SK-N-SH treated with all-trans-retinoic acid at 6 μM for 48 hours (cell line): ENCODE measurements around the gene PRKAR1B.

Experiments
- ARNTL ChIP-seq: fragments of 450-650 bp; formaldehyde crosslinking; IDR thresholded peaks from 2 replicates; pipeline ENCODE4 v1.5.0; 2020; ENCODE audit warnings: low read depth, mild to moderate bottlenecking, moderate library complexity, borderline replicate concordance
- BACH2 ChIP-seq: fragments of 250-450 bp; sonication (Bioruptor Pico); IDR thresholded peaks from 2 replicates; pipeline ENCODE4 v1.9.0; 2021; ENCODE audit warnings: mild to moderate bottlenecking, borderline replicate concordance
- CSRNP3 ChIP-seq: fragments of 250-450 bp; sonication (Bioruptor Pico); IDR thresholded peaks from 2 replicates; pipeline ENCODE4 v1.5.1; 2021; ENCODE audit warnings: mild to moderate bottlenecking, moderate library complexity
- GLIS3 ChIP-seq: fragments of 250-450 bp; sonication (Bioruptor Pico); IDR thresholded peaks from 2 replicates; pipeline ENCODE4 v1.5.0; 2020; ENCODE audit warnings: mild to moderate bottlenecking, moderate library complexity
- PATZ1 ChIP-seq: fragments of 250-450 bp; sonication (Bioruptor Pico); IDR thresholded peaks from 2 replicates; pipeline ENCODE4 v1.8.0; 2020; ENCODE audit warnings: mild to moderate bottlenecking, moderate library complexity, borderline replicate concordance
- POU6F1 ChIP-seq: fragments of 250-450 bp; sonication (Bioruptor Pico); IDR thresholded peaks from 2 replicates; pipeline ENCODE4 v1.8.0; 2021; ENCODE audit warnings: low read depth, mild to moderate bottlenecking, moderate library complexity, borderline replicate concordance
- RARB ChIP-seq: fragments of 250-450 bp; sonication (Bioruptor Pico); IDR thresholded peaks from 2 replicates; pipeline ENCODE4 v1.8.0; 2021; ENCODE audit warnings: mild to moderate bottlenecking, moderate library complexity
- TOX ChIP-seq: fragments of 250-450 bp; sonication (Bioruptor Pico); IDR thresholded peaks from 2 replicates; pipeline ENCODE4 v1.8.0; 2021; ENCODE audit warnings: mild to moderate bottlenecking, moderate library complexity, borderline replicate concordance
- ZC3H10 ChIP-seq: fragments of 250-450 bp; sonication (Bioruptor Pico); IDR thresholded peaks from 2 replicates; pipeline ENCODE4 v1.5.1; 2021; ENCODE audit warnings: mild to moderate bottlenecking, moderate library complexity
- ZFP3 ChIP-seq: fragments of 250-450 bp; sonication (Bioruptor Pico); IDR thresholded peaks from 2 replicates; pipeline ENCODE4 v1.5.0; 2020; ENCODE audit warnings: mild to moderate bottlenecking, moderate library complexity

GRCh38 chr7:523347-524336, 203.4 kb downstream of the PRKAR1B start:
- TF ChIP-seq CSRNP3 (no peak), BACH2 (CRISPR knock-in tag) (no peak), ARNTL (CRISPR knock-in tag) (no peak), POU6F1 (no peak), ZC3H10 (CRISPR knock-in tag) (no peak), PATZ1 (CRISPR knock-in tag) (no peak), TOX (CRISPR knock-in tag) (no peak), ZFP3 (CRISPR knock-in tag) (no peak), RARB (no peak), GLIS3 (CRISPR knock-in tag) (no peak)
